Measurements from ENCODE around the gene KLC1.

- TF ChIP-seq CHD2 (IDR thresholded peaks at IDR 0.05; ENCODE audit: low read length, partially characterized antibody) (no peak), EP300 (IDR thresholded peaks at IDR 0.05) (no peak), PBX3 (IDR thresholded peaks at IDR 0.05) (no peak), RAD21 (conservative IDR thresholded peaks at IDR 0.05 in 1 of 2, IDR thresholded peaks at IDR 0.05 in 1 of 2) (no peak), CTCF (IDR thresholded peaks at IDR 0.05) (no peak), SMC3 (IDR thresholded peaks at IDR 0.05) (no peak), CHD4 (IDR thresholded peaks at IDR 0.05; ENCODE audit: borderline replicate concordance) (no peak), POLR2A (IDR thresholded peaks at IDR 0.05; ENCODE audit: low read length) (no peak), JUNB (IDR thresholded peaks at IDR 0.05) (no peak), HDAC2 (IDR thresholded peaks at IDR 0.05) (no peak)
Observed at GRCh38 chr14:103741876-103742275, 112.9 kb downstream of the KLC1 start.

All from A549 (cell line).